ENCODE measurements around the gene ZDHHC22. TPM values are rescaled to one million over a fixed set of nuclear protein-coding genes. Genes with fewer than 3 reads are reported as not detected.

The ZDHHC22 gene
- total and polyA plus RNA-seq, 2 experiments from 2014 or later: 17.6 to 32.1 TPM

DNA sequence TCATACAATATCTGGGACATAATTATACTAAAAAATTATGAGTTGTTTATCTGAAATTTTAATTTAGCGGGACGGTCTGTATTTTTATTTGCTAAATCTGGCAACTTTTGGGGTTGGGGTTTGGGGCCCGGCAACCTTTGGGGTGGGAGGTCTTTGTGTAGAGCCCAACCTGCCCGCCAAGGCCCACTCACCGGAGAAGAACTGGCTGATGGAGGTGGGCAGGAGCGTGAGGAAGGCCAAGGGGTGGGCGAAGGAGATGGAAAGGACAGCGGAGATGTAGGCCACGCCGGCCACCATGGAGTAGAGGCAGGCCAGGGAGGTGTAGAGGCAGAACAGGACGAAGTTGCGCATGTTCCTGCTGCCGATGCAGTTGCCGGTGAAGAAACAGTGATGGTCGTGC lies 2.6 kb downstream of the ZDHHC22 start:
- H3K9me3 Mint-ChIP-seq: no peaks in the 10 kb centered on the region; the same call in 2 of the 3 replicates
- peaks cover 19% of the 10 kb centered on the region for H3K36me3 ChIP-seq (ENCODE audit: insufficient read depth)
- peak overlapping the region; percentile 93 for H3K4me3 ChIP-seq
- peaks cover 24% of the 10 kb centered on the region for H3K27me3 Mint-ChIP-seq (ENCODE audit: insufficient read depth, low read depth, poor library complexity)
- H3K4me2 ChIP-seq: peak overlapping the region; percentile 91
- H3K79me2 ChIP-seq (replicated peaks; ENCODE audit: insufficient read depth): peaks cover 38% of the 10 kb centered on the region
- no peak for TF ChIP-seq EZH2phosphoT487 (IDR thresholded peaks at IDR 0.05; ENCODE audit: unreplicated experiment)
- TF ChIP-seq CREB1 (CRISPR knock-in tag; IDR thresholded peaks at IDR 0.05; ENCODE audit: low read depth): no peak
- TF ChIP-seq STAT1 (IDR thresholded peaks at IDR 0.05; ENCODE audit: unreplicated experiment): no peak
- TF ChIP-seq EZH2 (IDR thresholded peaks at IDR 0.05; ENCODE audit: low read depth, unreplicated experiment): no peak
- TF ChIP-seq, protein P1, sequence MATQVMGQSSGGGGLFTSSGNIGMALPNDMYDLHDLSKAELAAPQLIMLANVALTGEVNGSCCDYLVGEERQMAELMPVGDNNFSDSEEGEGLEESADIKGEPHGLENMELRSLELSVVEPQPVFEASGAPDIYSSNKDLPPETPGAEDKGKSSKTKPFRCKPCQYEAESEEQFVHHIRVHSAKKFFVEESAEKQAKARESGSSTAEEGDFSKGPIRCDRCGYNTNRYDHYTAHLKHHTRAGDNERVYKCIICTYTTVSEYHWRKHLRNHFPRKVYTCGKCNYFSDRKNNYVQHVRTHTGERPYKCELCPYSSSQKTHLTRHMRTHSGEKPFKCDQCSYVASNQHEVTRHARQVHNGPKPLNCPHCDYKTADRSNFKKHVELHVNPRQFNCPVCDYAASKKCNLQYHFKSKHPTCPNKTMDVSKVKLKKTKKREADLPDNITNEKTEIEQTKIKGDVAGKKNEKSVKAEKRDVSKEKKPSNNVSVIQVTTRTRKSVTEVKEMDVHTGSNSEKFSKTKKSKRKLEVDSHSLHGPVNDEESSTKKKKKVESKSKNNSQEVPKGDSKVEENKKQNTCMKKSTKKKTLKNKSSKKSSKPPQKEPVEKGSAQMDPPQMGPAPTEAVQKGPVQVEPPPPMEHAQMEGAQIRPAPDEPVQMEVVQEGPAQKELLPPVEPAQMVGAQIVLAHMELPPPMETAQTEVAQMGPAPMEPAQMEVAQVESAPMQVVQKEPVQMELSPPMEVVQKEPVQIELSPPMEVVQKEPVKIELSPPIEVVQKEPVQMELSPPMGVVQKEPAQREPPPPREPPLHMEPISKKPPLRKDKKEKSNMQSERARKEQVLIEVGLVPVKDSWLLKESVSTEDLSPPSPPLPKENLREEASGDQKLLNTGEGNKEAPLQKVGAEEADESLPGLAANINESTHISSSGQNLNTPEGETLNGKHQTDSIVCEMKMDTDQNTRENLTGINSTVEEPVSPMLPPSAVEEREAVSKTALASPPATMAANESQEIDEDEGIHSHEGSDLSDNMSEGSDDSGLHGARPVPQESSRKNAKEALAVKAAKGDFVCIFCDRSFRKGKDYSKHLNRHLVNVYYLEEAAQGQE (IDR thresholded peaks at IDR 0.05; ENCODE audit: unreplicated experiment): no peak
- TF ChIP-seq, protein P2, sequence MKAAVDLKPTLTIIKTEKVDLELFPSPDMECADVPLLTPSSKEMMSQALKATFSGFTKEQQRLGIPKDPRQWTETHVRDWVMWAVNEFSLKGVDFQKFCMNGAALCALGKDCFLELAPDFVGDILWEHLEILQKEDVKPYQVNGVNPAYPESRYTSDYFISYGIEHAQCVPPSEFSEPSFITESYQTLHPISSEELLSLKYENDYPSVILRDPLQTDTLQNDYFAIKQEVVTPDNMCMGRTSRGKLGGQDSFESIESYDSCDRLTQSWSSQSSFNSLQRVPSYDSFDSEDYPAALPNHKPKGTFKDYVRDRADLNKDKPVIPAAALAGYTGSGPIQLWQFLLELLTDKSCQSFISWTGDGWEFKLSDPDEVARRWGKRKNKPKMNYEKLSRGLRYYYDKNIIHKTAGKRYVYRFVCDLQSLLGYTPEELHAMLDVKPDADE (IDR thresholded peaks at IDR 0.05): no peak
- TF ChIP-seq ZNF331 (CRISPR knock-in tag; IDR thresholded peaks at IDR 0.05; ENCODE audit: low read depth): no peak
- ATAC-seq (no peak), DNase-seq (ENCODE audit: low spot score) (no peak)
- H3K27ac Mint-ChIP-seq: no peak overlapping the region
- peaks cover 32% of the 10 kb centered on the region for H3K4me1 ChIP-seq (ENCODE audit: insufficient read depth)
- H3K27me3 ChIP-seq (ENCODE audit: insufficient read depth): no peaks in the 10 kb centered on the region
- peaks cover 33% of the 10 kb centered on the region for H3K4me1 Mint-ChIP-seq
- peaks cover 17% of the 10 kb centered on the region for H3F3A ChIP-seq (replicated peaks; ENCODE audit: low read depth)
- peaks cover 46% of the 10 kb centered on the region for H3K36me3 Mint-ChIP-seq (ENCODE audit: low read depth)
- no peak overlapping the region for H2AFZ ChIP-seq
- no peak overlapping the region for H3K27ac ChIP-seq (ENCODE audit: low read depth)
- H3K9me2 ChIP-seq (ENCODE audit: insufficient read depth): no peaks in the 10 kb centered on the region
- H4K20me1 ChIP-seq (replicated peaks; ENCODE audit: insufficient read depth): peaks cover 34% of the 10 kb centered on the region
- peak overlapping the region; percentile 94 for H3K4me3 Mint-ChIP-seq

DNA sequence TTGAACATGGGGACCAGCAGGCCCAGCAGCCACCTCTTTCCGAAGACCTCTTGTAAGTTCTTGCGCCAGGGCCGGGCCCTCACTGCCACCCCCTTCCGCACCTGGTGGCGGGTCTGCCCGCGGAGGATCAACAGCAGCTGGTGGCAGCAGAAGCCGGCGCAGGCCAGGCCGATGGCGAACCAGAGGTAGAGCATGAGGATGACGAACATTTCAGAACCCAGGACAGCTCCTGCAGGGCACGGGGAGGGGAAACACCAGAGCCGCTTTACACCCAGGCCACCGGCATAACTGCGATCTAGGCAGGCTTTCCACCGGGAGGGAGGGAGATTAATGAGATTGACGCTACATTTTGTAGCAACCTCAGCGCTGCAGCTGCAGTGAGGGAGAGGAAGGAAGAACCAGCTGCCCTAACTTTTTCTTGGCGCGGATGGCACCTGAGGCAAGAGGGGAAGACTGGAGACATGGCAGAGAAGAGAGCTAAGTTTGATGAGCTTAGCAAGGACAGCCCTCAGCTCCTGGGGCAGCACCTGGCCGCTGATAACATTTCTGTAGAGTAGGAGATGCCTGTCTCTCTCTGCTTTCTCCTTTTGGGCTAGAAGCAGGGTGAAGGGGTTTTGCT lies 7.8 kb downstream of the ZDHHC22 start:
- no peak overlapping the region for H3K4me3 ChIP-seq
- DNase-seq (ENCODE audit: low spot score) (peak; percentile 89), ATAC-seq (peak; percentile 97)
- H3K27ac ChIP-seq (ENCODE audit: low read depth): no peak overlapping the region
- H3K27me3 Mint-ChIP-seq (ENCODE audit: insufficient read depth, low read depth, poor library complexity): peaks cover 4% of the 10 kb centered on the region
- H2AFZ ChIP-seq: no peak overlapping the region
- 0 out of 2 replicates have a peak, but pooled peaks cover 8% of the 10 kb centered on the region for H3F3A ChIP-seq (replicated peaks; ENCODE audit: low read depth)
- H3K36me3 Mint-ChIP-seq (ENCODE audit: low read depth): peaks cover 67% of the 10 kb centered on the region
- TF ChIP-seq, protein P1 (IDR thresholded peaks at IDR 0.05; ENCODE audit: unreplicated experiment): peak; percentile 89
- TF ChIP-seq, protein P2 (IDR thresholded peaks at IDR 0.05): no peak
- TF ChIP-seq, protein P3, sequence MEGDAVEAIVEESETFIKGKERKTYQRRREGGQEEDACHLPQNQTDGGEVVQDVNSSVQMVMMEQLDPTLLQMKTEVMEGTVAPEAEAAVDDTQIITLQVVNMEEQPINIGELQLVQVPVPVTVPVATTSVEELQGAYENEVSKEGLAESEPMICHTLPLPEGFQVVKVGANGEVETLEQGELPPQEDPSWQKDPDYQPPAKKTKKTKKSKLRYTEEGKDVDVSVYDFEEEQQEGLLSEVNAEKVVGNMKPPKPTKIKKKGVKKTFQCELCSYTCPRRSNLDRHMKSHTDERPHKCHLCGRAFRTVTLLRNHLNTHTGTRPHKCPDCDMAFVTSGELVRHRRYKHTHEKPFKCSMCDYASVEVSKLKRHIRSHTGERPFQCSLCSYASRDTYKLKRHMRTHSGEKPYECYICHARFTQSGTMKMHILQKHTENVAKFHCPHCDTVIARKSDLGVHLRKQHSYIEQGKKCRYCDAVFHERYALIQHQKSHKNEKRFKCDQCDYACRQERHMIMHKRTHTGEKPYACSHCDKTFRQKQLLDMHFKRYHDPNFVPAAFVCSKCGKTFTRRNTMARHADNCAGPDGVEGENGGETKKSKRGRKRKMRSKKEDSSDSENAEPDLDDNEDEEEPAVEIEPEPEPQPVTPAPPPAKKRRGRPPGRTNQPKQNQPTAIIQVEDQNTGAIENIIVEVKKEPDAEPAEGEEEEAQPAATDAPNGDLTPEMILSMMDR (conservative IDR thresholded peaks at IDR 0.05; ENCODE audit: low read depth in 2 of 2): 0 out of 4 replicates have a peak, but pooled peaks of 1 of the 2 experiments have one; percentile 3
- TF ChIP-seq CREB1 (CRISPR knock-in tag; IDR thresholded peaks at IDR 0.05; ENCODE audit: low read depth): 0 out of 2 replicates have a peak, but pooled peaks have one; percentile 45
- H3K79me2 ChIP-seq (replicated peaks; ENCODE audit: insufficient read depth): peaks cover 12% of the 10 kb centered on the region
- no peaks in the 10 kb centered on the region for H3K27me3 ChIP-seq (ENCODE audit: insufficient read depth)
- H3K4me2 ChIP-seq: no peak overlapping the region
- H3K9me3 Mint-ChIP-seq: no peaks in the 10 kb centered on the region
- no peaks in the 10 kb centered on the region for H3K9me2 ChIP-seq (ENCODE audit: insufficient read depth)
- H3K4me3 Mint-ChIP-seq: no peak overlapping the region
- peaks cover 19% of the 10 kb centered on the region for H3K36me3 ChIP-seq (ENCODE audit: insufficient read depth)
- peaks cover 4% of the 10 kb centered on the region; the same call in 1 of the 2 replicates for H3K4me1 ChIP-seq (ENCODE audit: insufficient read depth)
- H3K27ac Mint-ChIP-seq: no peak overlapping the region
- peaks cover 10% of the 10 kb centered on the region for H3K4me1 Mint-ChIP-seq
- peaks cover 28% of the 10 kb centered on the region for H4K20me1 ChIP-seq (replicated peaks; ENCODE audit: insufficient read depth)
